Thyroid gland (tissue), 4 donors: ENCODE results near the gene NEXN. TPM values are rescaled to one million over a fixed set of nuclear protein-coding genes. Genes with fewer than 3 reads are reported as not detected.

Source experiments
- DNase-seq, 2 donors: peaks; one replicate each; pipeline ENCODE4 v3.0.0-alpha.2; 2019
- H3K27ac ChIP-seq, 3 donors: fragments of 200-600 bp; sonication (generic); 1 replicate in 2 of 3; 2 replicates in 1 of 3; pipeline ENCODE4 v1.5.1; 2016 to 2019; ENCODE audit warnings: mild to moderate bottlenecking in 1 of 3, moderate library complexity in 1 of 3
- H3K27me3 ChIP-seq: fragments of 200-600 bp; sonication (generic); one replicate; pipeline ENCODE4 v1.5.1; 2019
- H3K36me3 ChIP-seq, 2 donors: fragments of 200-600 bp; sonication (generic); one replicate each; pipeline ENCODE4 v1.5.1; 2016 to 2019
- H3K4me1 ChIP-seq, 2 donors: fragments of 200-600 bp; sonication (generic); one replicate each; pipeline ENCODE4 v1.5.1; 2017 to 2019
- H3K4me3 ChIP-seq, 3 donors: fragments of 200-600 bp; sonication (generic); replicated peaks in 1 of 3; 1 replicate in 2 of 3; 2 replicates in 1 of 3; pipeline ENCODE4 v1.5.1; 2016; ENCODE audit warnings: mild to moderate bottlenecking in 1 of 3
- H3K9me3 ChIP-seq: fragments of 200-600 bp; sonication (generic); one replicate; pipeline ENCODE4 v1.5.1; 2017
- POLR2A ChIP-seq, 2 donors: fragments of 450-650 bp; IDR thresholded peaks; one replicate each; pipeline ENCODE4 v1.6.1; 2017; ENCODE audit warnings: antibody characterized with exemption in 2 of 2, mild to moderate bottlenecking in 2 of 2, moderate library complexity in 1 of 2
- WGBS, 2 donors: methylation state at CpG; one replicate each; pipeline ENCODE4 v1.1.5; 2017; 5-methylcytosine and 5-hydroxymethylcytosine counted together
- intact Hi-C: fragments of 100-400 bp; cut with DNase I; formaldehyde crosslinking; loops from one replicate; pipeline ENCODE4 v1.15.1; 2023
- total RNA-seq, 4 donors: library from RNA; depleted of rRNA; stranded (reverse); fragments of >200 nt; gene quantifications; one replicate each; pipeline ENCODE4 v1.2.3, GENCODE V29; 2016
- TF ChIP-seq, protein P1 (sequence below), 6 experiments: fragments of 200-600 bp in 3 of 6; fragments of 450-650 bp in 3 of 6; sonication (generic) in 3 of 6; IDR thresholded peaks; one replicate each; pipeline ENCODE4 v1.5.1; 2016 to 2019; ENCODE audit warnings: antibody characterized with exemption in 6 of 6, mild to moderate bottlenecking in 2 of 6, inconsistent platforms in 1 of 6, moderate library complexity in 1 of 6

The NEXN gene
- total RNA-seq, 4 donors from 2014 or later = 5.7 to 16.5 (median 11.0) TPM

DNA sequence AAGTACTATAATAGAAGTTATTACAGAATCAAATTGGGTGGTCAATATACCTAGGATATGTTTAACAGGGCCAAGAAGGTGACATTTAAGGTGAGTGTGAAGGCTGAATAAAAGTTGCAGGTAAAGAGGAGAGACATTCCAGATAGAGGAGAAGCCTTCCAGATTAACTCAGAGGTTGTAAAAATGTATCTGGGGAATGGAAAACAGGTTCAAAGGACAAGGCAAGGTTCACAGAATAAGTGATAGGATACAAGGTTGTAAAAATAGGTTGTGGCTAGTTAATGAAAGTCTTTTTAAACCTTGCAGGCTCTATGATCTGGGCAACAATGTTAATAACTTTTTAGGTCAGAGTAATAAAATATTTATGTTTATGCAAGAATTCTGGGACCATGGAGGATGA is 50.2 kb downstream of the NEXN start:
- Histone ChIP-seq H3K4me3 (no peak overlapping the region), H3K9me3 (no peaks in the 10 kb centered on the region), H3K36me3 (no peaks in the 10 kb centered on the region), H3K27me3 (no peaks in the 10 kb centered on the region), H3K27ac (no peak overlapping the region), H3K4me1 (no peaks in the 10 kb centered on the region)
- intact Hi-C loops = no loop called here
- no peak for DNase-seq
- no peak for TF ChIP-seq POLR2A (IDR thresholded peaks at IDR 0.05)
- TF ChIP-seq, protein P1, sequence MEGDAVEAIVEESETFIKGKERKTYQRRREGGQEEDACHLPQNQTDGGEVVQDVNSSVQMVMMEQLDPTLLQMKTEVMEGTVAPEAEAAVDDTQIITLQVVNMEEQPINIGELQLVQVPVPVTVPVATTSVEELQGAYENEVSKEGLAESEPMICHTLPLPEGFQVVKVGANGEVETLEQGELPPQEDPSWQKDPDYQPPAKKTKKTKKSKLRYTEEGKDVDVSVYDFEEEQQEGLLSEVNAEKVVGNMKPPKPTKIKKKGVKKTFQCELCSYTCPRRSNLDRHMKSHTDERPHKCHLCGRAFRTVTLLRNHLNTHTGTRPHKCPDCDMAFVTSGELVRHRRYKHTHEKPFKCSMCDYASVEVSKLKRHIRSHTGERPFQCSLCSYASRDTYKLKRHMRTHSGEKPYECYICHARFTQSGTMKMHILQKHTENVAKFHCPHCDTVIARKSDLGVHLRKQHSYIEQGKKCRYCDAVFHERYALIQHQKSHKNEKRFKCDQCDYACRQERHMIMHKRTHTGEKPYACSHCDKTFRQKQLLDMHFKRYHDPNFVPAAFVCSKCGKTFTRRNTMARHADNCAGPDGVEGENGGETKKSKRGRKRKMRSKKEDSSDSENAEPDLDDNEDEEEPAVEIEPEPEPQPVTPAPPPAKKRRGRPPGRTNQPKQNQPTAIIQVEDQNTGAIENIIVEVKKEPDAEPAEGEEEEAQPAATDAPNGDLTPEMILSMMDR (IDR thresholded peaks at IDR 0.05) = no peak

GRCh38 chr1:77940921-77941570 is 52.6 kb downstream of the NEXN start:
- intact Hi-C loops = no loop called here
- WGBS, 2 donors = 96 to 97% methylated on average over 4 of the region's 4 CpGs
- Histone ChIP-seq H3K27me3 (no peaks in the 10 kb centered on the region), H3K4me1 (no peaks in the 10 kb centered on the region), H3K36me3 (peaks cover 0 to 10% of the 10 kb centered on the region in 2 donors), H3K4me3 (no peak overlapping the region), H3K27ac (no peak overlapping the region), H3K9me3 (no peaks in the 10 kb centered on the region)
- no peak for TF ChIP-seq POLR2A (IDR thresholded peaks at IDR 0.05)
- TF ChIP-seq, protein P1 (IDR thresholded peaks at IDR 0.05) = no peak
- no peak for DNase-seq

GRCh38 chr1:77942400-77943140 is 54.1 kb downstream of the NEXN start:
- intact Hi-C loops = no loop called here
- no peaks in the 10 kb centered on the region for H3K4me1 ChIP-seq
- no peak overlapping the region for H3K4me3 ChIP-seq
- TF ChIP-seq POLR2A (IDR thresholded peaks at IDR 0.05) = no peak
- TF ChIP-seq, protein P1 (IDR thresholded peaks at IDR 0.05) = no peak
- no peaks in the 10 kb centered on the region for H3K9me3 ChIP-seq
- WGBS, 2 donors = 95 to 97% methylated on average over 4 of the region's 4 CpGs
- DNase-seq = no peak
- H3K27me3 ChIP-seq = no peaks in the 10 kb centered on the region
- peaks cover 4 to 15% of the 10 kb centered on the region in 2 donors for H3K36me3 ChIP-seq
- H3K27ac ChIP-seq = no peak overlapping the region

GRCh38 chr1:77945345-77945744 is 56.9 kb downstream of the NEXN start:
- Histone ChIP-seq H3K4me1 (peaks cover 0 to 6% of the 10 kb centered on the region in 2 donors), H3K27ac (no peak overlapping the region), H3K4me3 (no peak overlapping the region), H3K36me3 (peaks cover 11 to 22% of the 10 kb centered on the region in 2 donors), H3K9me3 (no peaks in the 10 kb centered on the region), H3K27me3 (no peaks in the 10 kb centered on the region)
- WGBS, 2 donors = 94 to 97% methylated on average over 2 of the region's 2 CpGs
- TF ChIP-seq POLR2A (IDR thresholded peaks at IDR 0.05) = no peak
- DNase-seq = no peak
- intact Hi-C loops = no loop called here

DNA sequence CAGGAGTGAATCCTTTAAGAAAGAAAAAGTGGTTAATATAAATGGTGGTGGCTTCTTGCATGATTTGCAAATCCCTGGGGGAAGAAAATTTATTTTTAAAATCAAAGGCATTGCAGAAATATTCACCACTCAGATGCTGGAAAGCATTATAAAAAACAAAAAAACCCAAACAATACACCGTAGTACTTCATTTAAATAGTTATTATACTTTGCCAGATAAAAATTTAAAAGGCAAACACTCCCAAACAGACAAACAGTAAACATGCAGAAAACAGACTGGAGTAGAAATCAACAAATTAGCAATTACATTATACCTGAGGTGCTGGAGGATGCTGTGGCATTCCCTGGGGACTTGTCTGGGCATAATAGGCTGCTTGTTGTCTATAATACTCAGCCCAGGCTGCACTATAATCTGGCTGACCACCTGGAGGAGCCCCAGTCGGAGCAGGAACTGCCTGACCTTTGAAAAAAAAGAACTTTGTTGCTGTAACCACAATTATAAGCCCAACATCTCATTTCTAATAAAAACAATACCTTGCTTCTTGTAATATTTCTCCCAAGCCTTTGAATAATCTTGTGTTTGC is 60.5 kb downstream of the NEXN start:
- WGBS, 2 donors = 48 to 62% methylated on average over 2 of the region's 2 CpGs
- intact Hi-C loops = no loop called here
- H3K36me3 ChIP-seq = peaks cover 19 to 52% of the 10 kb centered on the region in 2 donors
- no peak overlapping the region for H3K27ac ChIP-seq
- peaks cover 3 to 6% of the 10 kb centered on the region in 2 donors for H3K4me1 ChIP-seq
- TF ChIP-seq, protein P1 (IDR thresholded peaks at IDR 0.05) = peak in 2 of 6 experiments; percentile 17 to 23
- no peak for TF ChIP-seq POLR2A (IDR thresholded peaks at IDR 0.05)
- no peak overlapping the region for H3K4me3 ChIP-seq
- no peaks in the 10 kb centered on the region for H3K27me3 ChIP-seq
- DNase-seq = peak in 1 of 2 donors; percentile 29
- H3K9me3 ChIP-seq = no peaks in the 10 kb centered on the region
